SK-N-SH (cell line): ENCODE results near the gene DENND6A.

ENCODE experiments used
- ELF1 ChIP-seq: IDR thresholded peaks from 2 replicates; pipeline ENCODE4 v1.4.0; 2012
- EP300 ChIP-seq, 2 experiments: IDR thresholded peaks; 2 replicates each; pipeline versions ENCODE4 v1.4.0 to v1.6.1; 2012; ENCODE audit warnings: borderline replicate concordance in 1 of 2, low read depth in 1 of 2, low read length in 1 of 2
- EZH2phosphoT487 ChIP-seq: fragments of 200-600 bp; sonication (generic); IDR thresholded peaks from 2 replicates; pipeline ENCODE4 v1.6.1; 2017; ENCODE audit warnings: low read depth, mixed run types, mild to moderate bottlenecking, antibody characterized with exemption, moderate library complexity, borderline replicate concordance
- FOXJ3 ChIP-seq: sonication (generic); formaldehyde crosslinking; IDR thresholded peaks from 2 replicates; pipeline ENCODE4 v1.5.1; 2020; ENCODE audit warnings: mild to moderate bottlenecking, missing genetic modification reagents
- GABPA ChIP-seq: IDR thresholded peaks from 2 replicates; pipeline ENCODE4 v1.4.0; 2012; ENCODE audit warnings: low read depth, mild to moderate bottlenecking
- MXI1 ChIP-seq: IDR thresholded peaks from 2 replicates; pipeline ENCODE4 v1.6.1; 2012; ENCODE audit warnings: mild to moderate bottlenecking, low read depth, low read length, improper control_type of control experiment
- NFIC ChIP-seq: IDR thresholded peaks from 2 replicates; pipeline ENCODE4 v1.4.0; 2012; ENCODE audit warnings: borderline replicate concordance
- POLR2AphosphoS5 ChIP-seq: IDR thresholded peaks from 2 replicates; pipeline ENCODE4 v1.6.1; 2012; ENCODE audit warnings: low read depth, low read length
- RAD21 ChIP-seq: IDR thresholded peaks from 2 replicates; pipeline ENCODE4 v1.6.1; 2012; ENCODE audit warnings: mild to moderate bottlenecking, low read length
- SIN3A ChIP-seq: IDR thresholded peaks from 2 replicates; pipeline ENCODE4 v1.6.1; 2012; ENCODE audit warnings: low read depth, mild to moderate bottlenecking, low read length, moderate library complexity, borderline replicate concordance
- YY1 ChIP-seq: IDR thresholded peaks from 2 replicates; pipeline ENCODE4 v1.4.0; 2012; ENCODE audit warnings: low read depth, mild to moderate bottlenecking
- TF ChIP-seq, protein P1 (sequence below): fragments of 200-600 bp; sonication (generic); IDR thresholded peaks from 2 replicates; pipeline ENCODE4 v1.6.1; 2017; ENCODE audit warnings: antibody characterized with exemption, mild to moderate bottlenecking, moderate library complexity
- TF ChIP-seq, protein P2 (sequence below): fragments of 150-350 bp; IDR thresholded peaks from 2 replicates; pipeline ENCODE4 v1.6.1; 2017; ENCODE audit warnings: antibody characterized with exemption, low read length, low read depth, borderline replicate concordance
- TF ChIP-seq, protein P3 (sequence below): IDR thresholded peaks from 2 replicates; pipeline ENCODE4 v1.4.0; 2012; ENCODE audit warnings: low read depth

DNA sequence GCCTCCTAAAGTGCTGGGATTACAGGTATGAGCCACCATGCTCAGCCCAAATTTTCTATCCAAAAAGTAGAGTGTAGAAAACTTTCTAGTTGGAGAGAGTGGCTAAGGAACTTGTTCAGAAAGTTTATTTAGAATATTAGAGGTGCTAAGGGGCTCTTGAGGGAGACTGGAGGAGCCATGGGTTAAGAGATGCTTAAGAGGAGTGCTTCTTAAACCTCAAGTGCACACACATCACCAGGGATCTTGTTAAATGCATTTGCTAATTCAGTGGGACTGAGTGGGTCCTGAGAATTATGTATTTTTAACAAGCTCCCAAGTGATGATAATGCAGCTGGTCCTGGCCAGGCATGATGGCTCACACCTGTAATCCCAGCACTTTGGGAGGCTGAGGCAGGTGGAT is 33.5 kb upstream of the DENND6A start:
- TF ChIP-seq, protein P1, sequence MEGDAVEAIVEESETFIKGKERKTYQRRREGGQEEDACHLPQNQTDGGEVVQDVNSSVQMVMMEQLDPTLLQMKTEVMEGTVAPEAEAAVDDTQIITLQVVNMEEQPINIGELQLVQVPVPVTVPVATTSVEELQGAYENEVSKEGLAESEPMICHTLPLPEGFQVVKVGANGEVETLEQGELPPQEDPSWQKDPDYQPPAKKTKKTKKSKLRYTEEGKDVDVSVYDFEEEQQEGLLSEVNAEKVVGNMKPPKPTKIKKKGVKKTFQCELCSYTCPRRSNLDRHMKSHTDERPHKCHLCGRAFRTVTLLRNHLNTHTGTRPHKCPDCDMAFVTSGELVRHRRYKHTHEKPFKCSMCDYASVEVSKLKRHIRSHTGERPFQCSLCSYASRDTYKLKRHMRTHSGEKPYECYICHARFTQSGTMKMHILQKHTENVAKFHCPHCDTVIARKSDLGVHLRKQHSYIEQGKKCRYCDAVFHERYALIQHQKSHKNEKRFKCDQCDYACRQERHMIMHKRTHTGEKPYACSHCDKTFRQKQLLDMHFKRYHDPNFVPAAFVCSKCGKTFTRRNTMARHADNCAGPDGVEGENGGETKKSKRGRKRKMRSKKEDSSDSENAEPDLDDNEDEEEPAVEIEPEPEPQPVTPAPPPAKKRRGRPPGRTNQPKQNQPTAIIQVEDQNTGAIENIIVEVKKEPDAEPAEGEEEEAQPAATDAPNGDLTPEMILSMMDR: no peak
- no peak for TF ChIP-seq RAD21
- no peak for TF ChIP-seq GABPA
- TF ChIP-seq POLR2AphosphoS5: no peak
- no peak for TF ChIP-seq EZH2phosphoT487
- TF ChIP-seq SIN3A: no peak
- TF ChIP-seq, protein P2, sequence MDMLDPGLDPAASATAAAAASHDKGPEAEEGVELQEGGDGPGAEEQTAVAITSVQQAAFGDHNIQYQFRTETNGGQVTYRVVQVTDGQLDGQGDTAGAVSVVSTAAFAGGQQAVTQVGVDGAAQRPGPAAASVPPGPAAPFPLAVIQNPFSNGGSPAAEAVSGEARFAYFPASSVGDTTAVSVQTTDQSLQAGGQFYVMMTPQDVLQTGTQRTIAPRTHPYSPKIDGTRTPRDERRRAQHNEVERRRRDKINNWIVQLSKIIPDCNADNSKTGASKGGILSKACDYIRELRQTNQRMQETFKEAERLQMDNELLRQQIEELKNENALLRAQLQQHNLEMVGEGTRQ: no peak
- no peak for TF ChIP-seq EP300 (IDR thresholded peaks at IDR 0.05; ENCODE audit: borderline replicate concordance in 1 of 2, low read depth in 1 of 2, low read length in 1 of 2)
- no peak for TF ChIP-seq NFIC
- TF ChIP-seq ELF1: no peak
- TF ChIP-seq MXI1: no peak
- no peak for TF ChIP-seq FOXJ3 (CRISPR knock-in tag)
- TF ChIP-seq, protein P3, sequence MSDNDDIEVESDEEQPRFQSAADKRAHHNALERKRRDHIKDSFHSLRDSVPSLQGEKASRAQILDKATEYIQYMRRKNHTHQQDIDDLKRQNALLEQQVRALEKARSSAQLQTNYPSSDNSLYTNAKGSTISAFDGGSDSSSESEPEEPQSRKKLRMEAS: no peak
- no peak for TF ChIP-seq YY1
